Epithelial cell of esophagus (primary cell): ENCODE results near the gene PDE8B.
A peak's percentile ranks its signal among the peaks of the same experiment; 100 is the strongest.

ENCODE experiments used
- DNase-seq: peaks from one replicate; pipeline ENCODE4 v3.0.0; 2010; ENCODE audit warnings: low read depth
- H3K4me3 ChIP-seq: 2 replicates; pipeline ENCODE4 v1.5.1; 2011; ENCODE audit warnings: mild to moderate bottlenecking, low read length, control low read depth
- CTCF ChIP-seq: IDR thresholded peaks from 2 replicates; pipeline ENCODE4 v1.5.1; 2011; ENCODE audit warnings: low read depth, mild to moderate bottlenecking, low read length, control low read depth, inconsistent platforms; ENCODE audit not compliant: insufficient read depth; ENCODE audit errors: missing control alignments

Gene PDE8B

GRCh38 chr5:77239126-77239741 is 28.8 kb downstream of the PDE8B start:
- no peak overlapping the region for H3K4me3 ChIP-seq
- DNase-seq: peak; percentile 14
- peak; percentile 49 for TF ChIP-seq CTCF

GRCh38 chr5:77241444-77241843 is 31.0 kb downstream of the PDE8B start:
- H3K4me3 ChIP-seq: no peak overlapping the region
- DNase-seq: no peak
- no peak for TF ChIP-seq CTCF

- H3K4me3 ChIP-seq: no peak overlapping the region
- TF ChIP-seq CTCF: no peak
- no peak for DNase-seq
Measured at GRCh38 chr5:77249475-77249874, 39.0 kb downstream of the PDE8B start.

GRCh38 chr5:77250021-77250420 is 39.5 kb downstream of the PDE8B start:
- H3K4me3 ChIP-seq: no peak overlapping the region
- no peak for TF ChIP-seq CTCF
- no peak for DNase-seq

- TF ChIP-seq CTCF: no peak
- DNase-seq: peak; percentile 21
- H3K4me3 ChIP-seq: no peak overlapping the region
Measured at GRCh38 chr5:77251921-77252320, 41.4 kb downstream of the PDE8B start.

GRCh38 chr5:77255617-77256016 is 45.1 kb downstream of the PDE8B start:
- no peak for DNase-seq
- no peak overlapping the region for H3K4me3 ChIP-seq
- TF ChIP-seq CTCF: no peak

- no peak for DNase-seq
- H3K4me3 ChIP-seq: no peak overlapping the region
- TF ChIP-seq CTCF: no peak
Measured at GRCh38 chr5:77256406-77256805, 45.9 kb downstream of the PDE8B start.
